GM19452 (cell line): ENCODE data around the gene FITM1.

ENCODE experiments used
- ATAC-seq: cut with Tn5 transposase; IDR thresholded peaks from one replicate; pipeline ENCODE4 v1.9.1; 2021; ENCODE audit not compliant: unreplicated experiment

Gene FITM1, protein sequence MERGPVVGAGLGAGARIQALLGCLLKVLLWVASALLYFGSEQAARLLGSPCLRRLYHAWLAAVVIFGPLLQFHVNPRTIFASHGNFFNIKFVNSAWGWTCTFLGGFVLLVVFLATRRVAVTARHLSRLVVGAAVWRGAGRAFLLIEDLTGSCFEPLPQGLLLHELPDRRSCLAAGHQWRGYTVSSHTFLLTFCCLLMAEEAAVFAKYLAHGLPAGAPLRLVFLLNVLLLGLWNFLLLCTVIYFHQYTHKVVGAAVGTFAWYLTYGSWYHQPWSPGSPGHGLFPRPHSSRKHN

GRCh38 chr14:24130380-24130716 lies at the start of gene FITM1:
TSS of gene FITM1 (plus strand) at chr14:24130659. CDS start at chr14:24131564, 905 bp downstream.
- no peak for ATAC-seq

DNA sequence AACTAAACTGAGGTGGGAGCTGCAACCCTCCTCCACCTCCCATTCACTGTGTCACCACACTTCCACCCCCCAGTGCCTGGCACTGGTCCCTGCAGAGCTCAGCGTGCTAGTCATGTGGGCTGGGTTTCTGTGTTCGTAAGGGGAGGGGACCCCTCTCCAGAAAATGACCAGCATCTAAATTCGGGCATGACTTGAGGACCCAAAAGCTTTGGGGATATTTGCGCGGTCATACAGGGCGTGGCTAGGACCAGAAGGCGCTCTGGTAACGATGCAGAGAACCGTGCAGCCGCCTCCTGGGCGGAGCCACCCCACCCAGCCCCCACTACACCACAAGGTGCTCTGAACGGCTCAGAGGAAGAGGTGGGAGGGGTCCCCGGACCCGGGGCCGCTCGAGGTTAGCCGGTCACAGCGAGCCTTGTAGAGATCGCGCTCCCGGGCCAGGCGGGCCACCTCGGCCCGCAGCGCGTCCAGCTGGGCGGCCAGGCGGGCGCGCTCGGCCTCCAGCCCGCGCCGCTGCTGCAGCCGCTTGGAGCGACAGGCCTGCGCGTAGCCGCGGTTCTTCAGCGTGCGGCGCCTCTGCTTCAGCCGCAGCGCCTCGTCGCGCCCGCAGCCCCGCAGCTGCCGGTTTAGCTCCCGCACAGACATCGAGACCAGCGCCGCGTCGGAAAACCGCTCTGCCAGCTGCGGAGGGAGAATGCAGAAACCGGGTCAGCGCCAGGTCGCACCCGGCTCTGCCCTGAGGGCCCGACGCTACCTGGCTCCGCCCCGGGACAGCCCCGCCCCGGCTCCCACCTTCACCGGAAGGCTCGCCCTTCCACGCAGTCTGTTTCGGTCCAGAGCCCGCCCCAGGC lies 49.3 kb upstream of the FITM1 start:
- peak; percentile 81 for ATAC-seq

- ATAC-seq, result no peak
These were observed 48.7 kb upstream of the FITM1 start for GRCh38 chr14:24081739-24082211.

DNA sequence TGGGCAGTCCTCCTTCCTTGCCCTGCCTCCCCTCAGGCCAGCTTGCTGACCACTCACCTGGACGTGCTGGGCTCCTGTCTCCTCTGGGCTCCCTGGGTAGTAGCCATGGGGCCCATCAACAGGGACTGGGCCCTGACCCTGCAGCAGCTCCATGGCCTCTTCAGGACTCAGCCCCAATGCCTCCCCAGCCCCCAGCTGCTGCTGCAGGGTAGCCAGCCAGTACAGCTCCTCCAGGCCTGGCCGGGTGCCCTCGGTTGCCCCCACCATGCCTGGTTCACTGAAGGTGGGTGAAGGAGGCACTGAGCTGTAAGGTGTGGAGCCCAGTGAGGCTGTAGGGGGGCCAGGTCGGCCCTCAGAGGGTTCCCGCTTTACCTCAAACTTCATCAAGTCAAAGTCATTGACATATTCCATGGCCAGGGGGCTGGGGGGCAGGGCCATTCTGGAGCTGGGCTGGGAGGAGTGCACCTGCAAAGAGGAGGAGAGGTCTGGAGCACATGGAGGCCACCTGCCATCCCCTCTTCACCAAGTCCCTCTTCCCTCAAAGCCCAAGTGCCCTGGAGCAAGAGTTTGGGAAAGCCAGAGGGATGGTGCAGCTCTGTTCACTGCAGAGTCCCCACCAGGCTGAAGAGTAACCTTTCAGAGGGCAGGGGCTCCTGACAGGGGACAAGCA lies 47.9 kb upstream of the FITM1 start:
- no peak for ATAC-seq

- ATAC-seq, result no peak
These were observed 47.0 kb upstream of the FITM1 start for GRCh38 chr14:24083462-24083861.

GRCh38 chr14:24084440-24084839 lies 46.0 kb upstream of the FITM1 start:
- no peak for ATAC-seq

- no peak for ATAC-seq
These were observed 45.2 kb upstream of the FITM1 start for GRCh38 chr14:24085215-24085614.

DNA sequence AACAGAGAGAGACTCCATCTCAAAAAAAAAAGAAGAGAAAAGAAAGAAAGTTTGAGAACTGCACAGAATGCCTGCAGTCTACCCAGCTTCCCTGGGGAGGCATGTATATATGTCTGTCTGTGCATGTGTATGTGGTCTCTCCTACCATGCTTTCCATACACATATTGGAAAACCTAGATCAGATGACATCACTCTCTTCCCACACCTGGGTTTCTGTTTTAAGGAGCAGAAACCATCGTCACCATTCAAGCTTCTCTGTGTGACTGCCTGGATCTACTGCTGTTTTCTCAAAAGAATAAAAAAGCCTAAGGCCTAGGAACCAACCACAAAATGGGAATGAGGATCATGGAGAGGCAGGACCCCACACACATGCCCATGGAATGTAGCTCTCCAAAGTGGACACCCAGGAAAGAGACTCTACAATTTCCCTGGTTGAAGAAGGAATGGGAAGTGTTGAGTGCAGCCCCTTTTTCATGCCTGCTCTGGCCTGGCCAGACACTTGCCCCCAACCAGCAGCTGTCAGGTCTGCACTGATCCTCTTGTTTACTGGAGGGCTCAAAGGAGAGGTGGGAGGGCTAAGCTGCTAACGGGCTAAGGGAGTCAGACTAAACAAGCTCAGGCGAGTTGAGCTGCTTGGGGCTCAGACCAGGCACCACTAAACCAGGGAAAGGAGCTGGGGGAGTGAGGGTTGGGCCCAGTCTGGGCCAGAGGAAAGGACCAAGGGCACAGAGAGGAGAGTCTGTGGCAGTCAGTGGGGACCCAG lies 44.1 kb upstream of the FITM1 start:
- ATAC-seq, result no peak

- no peak for ATAC-seq
These were observed 43.5 kb upstream of the FITM1 start for GRCh38 chr14:24087004-24087403.

DNA sequence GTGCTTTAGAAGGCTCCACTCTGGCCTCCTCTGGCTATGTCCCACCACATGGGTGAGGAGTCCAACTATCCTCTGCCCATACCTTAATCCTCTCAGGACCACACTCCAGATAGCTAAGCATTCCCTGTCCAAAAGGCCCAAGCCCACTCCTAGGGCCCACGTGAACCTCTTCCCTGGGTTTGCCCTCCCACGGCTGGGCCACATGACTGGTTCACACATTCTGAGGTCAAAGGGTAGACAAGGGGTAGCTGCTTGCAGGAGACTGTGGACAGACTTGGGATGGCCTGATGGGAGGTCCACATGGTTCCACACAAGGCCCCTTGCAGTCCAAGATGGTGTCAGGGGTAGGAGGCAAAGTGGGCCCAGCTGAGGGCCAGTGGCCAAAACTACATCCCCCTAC lies 42.4 kb upstream of the FITM1 start:
- ATAC-seq, result no peak

GRCh38 chr14:24089890-24090289 lies 40.6 kb upstream of the FITM1 start:
- no peak for ATAC-seq

- ATAC-seq, result no peak
These were observed 38.4 kb upstream of the FITM1 start for GRCh38 chr14:24092110-24092504.

GRCh38 chr14:24092505-24093206 lies 37.8 kb upstream of the FITM1 start:
- no peak for ATAC-seq

DNA sequence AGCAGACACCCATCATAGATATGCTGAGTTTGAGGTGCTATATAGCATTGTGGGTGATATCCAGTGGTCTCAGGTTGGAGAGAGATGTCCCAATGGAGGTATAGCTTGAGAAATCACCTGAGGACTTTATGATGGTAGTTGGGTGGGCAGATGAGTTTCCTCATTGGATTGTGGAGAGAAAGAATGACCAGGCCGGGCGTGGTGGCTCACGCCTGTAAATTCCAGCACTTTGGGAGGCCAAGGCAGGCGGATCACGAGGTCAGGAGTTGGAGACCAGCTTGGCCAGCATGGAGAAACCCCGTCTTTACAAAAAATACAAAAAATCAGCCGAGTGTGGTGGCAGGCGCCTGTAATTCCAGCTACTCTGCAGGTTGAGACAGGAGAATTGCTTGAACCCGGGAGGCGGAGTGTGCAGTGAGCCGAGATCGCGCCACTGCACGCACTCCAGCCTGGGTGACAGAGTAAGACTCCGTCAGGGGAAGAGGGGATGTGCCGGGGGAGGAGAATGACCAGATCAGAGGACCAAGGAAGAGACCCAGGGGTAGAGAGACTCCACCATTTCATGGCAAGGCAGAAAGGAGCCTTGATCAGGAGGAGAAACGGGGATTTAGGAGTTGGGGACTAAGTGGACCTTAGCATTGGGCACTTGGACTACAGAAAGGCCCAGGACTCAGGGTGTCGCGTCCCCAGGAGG lies 37.1 kb upstream of the FITM1 start:
- ATAC-seq, result no peak

DNA sequence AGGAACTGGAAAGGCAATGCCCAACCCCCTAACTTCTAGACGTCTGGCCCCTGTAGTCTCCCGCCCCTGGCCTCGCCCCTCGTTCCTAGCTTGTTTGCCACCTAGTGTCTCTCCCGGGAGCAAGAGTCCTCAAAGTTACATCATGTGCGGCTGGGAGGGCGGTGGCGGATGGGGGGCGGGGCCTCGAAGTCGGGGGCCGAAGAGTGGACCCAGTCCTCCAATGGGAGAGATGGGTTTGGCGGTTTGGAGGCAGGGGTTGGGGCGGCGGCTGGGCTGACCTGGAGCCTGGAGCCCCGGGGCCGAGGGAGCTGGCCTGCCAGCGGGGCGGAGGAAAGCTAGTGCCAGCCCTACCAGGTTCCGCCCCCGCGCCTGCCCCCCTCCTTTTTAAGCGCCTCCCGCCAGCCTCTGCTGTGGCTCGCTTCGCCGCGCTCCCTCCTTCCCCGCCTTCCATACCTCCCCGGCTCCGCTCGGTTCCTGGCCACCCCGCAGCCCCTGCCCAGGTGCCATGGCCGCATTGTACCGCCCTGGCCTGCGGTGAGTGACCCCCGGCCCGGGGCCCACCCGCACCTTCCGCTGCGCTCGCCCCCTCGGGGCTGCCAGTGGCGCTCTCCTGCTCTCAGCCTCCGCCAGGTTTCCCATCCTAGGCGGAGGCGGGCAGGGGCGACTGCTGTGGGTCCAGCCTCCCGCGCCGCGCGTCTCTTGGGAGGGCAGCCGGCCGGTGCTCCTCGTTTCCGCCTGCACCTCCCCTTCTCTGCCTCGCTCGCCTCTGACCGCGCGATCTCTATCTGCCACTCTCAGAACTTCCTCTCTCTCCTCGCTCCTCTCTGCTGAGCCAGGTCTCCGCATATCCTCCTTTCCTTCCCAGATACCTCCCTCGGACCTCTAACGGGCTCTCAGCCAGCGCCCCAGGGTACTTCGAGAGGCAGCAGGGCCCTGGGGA lies 36.3 kb upstream of the FITM1 start, which contains the start of gene PCK2:
Gene PCK2, plus strand, starts transcription at position 411 of the 940 bp plus-strand sequence. Its CDS starts 95 bp downstream, at position 506.
- ATAC-seq, result peak; percentile 44

- ATAC-seq, result no peak
These were observed 35.6 kb upstream of the FITM1 start for GRCh38 chr14:24094841-24095270.

DNA sequence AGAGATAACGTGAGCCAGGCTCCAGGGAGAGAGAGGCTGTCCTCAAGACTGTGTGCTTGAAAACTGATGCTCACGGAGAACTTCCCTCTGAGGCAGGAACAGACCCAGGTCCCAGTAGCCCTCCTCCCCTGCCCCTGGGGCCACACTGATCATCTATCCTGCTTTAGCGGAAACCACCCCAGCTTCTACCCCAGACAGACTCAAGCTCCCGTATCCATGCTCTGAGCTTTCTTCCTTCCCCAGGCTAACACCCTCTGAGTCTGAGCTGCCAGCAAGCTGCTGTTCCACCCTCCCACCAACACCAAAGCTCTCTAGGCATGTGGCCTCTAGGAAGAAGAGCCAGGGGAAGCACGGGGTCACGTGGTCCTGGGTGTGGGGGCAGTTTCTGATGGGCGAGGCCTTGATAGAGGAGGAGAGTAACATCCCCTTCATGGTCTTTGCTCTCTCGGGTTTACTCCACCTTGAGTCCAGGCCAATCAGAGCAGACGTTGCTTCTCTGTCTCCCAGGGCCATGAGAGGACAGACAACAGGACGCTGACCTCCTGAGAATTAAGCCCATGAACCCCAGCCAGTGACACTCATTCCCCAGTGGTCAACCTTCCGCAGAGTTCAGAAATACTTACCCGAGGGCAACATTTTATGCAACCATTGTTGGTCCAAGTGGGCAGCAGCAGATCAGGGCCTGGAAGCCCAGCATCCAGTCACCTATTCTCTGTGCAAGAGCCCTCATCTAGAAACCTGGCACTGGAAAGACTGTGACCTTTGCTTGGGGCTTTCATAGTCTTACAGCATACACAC lies 35.0 kb upstream of the FITM1 start:
- peak; percentile 66 for ATAC-seq
